ENCODE results near the gene TANGO6.
A peak's percentile ranks its signal among the peaks of the same experiment; 100 is the strongest.

The TANGO6 gene

DNA sequence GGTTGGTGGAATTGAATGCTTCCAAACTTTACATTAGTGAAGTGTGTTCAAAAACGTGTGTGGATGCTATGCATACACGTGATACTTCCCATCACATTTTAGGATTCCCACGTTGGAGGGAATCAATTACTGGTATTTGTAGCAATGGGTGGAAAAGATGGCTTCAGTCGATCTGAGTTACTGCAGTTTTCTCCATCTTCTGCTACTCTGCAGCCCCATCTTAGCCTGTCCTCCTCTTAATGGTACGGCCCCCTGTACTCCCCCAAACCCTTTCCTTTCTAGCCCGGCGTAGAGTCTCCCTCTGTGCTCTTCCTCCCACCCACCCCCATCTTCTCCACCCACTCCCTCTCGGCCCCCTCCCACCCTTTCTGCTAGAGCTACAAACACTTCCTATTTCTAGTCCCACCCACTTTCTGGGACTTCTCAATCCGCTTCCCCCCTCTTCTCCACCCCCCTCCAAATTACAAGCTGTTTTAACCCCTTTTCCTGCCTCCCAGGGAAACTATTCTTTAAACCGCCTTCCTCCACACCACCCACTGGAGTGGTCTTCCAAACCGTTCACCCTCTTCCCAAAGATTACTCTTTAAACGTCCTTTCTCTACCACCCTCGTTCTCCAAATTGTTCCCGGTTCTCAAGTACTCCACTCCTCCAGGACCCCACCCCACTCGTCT is 288.0 kb downstream of the TANGO6 start:
- TF ChIP-seq, protein P1, sequence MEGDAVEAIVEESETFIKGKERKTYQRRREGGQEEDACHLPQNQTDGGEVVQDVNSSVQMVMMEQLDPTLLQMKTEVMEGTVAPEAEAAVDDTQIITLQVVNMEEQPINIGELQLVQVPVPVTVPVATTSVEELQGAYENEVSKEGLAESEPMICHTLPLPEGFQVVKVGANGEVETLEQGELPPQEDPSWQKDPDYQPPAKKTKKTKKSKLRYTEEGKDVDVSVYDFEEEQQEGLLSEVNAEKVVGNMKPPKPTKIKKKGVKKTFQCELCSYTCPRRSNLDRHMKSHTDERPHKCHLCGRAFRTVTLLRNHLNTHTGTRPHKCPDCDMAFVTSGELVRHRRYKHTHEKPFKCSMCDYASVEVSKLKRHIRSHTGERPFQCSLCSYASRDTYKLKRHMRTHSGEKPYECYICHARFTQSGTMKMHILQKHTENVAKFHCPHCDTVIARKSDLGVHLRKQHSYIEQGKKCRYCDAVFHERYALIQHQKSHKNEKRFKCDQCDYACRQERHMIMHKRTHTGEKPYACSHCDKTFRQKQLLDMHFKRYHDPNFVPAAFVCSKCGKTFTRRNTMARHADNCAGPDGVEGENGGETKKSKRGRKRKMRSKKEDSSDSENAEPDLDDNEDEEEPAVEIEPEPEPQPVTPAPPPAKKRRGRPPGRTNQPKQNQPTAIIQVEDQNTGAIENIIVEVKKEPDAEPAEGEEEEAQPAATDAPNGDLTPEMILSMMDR (conservative IDR thresholded peaks at IDR 0.05; ENCODE audit: control insufficient read depth, insufficient read depth, low read depth, low read length): no peak
- H3K4me3 ChIP-seq (ENCODE audit: control insufficient read depth, low read depth, low read length): peak overlapping the region; percentile 95
- DNase-seq (ENCODE audit: low read depth): no peak

DNA sequence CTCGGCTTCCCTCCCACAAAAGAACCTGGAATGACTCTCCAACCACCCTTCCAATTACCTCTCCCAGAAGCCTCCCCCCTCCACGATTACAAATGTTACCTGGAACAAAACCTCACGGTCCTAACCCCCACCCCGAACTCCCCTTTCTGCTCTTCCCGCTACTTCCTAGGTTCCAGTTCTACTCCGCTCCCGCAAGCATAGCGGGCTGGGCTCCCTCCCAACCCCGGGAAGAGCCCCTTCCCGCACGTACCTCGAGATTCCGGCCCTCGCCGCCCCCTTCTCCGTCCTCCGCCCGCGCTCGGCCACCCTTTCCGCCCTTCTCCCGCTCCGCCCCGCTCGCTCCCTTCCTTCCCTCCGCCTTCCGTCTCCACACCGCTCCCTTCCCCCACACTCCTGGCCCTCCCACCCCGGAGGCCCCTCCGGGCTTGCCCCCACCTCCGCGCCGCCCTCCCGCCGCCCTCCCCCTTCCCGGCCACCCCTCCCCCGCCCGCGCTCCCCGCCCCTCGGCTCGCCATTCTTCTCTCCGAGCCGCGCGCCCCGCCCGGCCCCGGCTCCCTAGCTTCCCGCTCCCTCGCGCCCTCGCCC is 288.6 kb downstream of the TANGO6 start:
- TF ChIP-seq, protein P1 (conservative IDR thresholded peaks at IDR 0.05; ENCODE audit: control insufficient read depth, insufficient read depth, low read depth, low read length): no peak
- H3K4me3 ChIP-seq (ENCODE audit: control insufficient read depth, low read depth, low read length): peak overlapping the region; percentile 95
- DNase-seq (ENCODE audit: low read depth): peak; percentile 78

DNA sequence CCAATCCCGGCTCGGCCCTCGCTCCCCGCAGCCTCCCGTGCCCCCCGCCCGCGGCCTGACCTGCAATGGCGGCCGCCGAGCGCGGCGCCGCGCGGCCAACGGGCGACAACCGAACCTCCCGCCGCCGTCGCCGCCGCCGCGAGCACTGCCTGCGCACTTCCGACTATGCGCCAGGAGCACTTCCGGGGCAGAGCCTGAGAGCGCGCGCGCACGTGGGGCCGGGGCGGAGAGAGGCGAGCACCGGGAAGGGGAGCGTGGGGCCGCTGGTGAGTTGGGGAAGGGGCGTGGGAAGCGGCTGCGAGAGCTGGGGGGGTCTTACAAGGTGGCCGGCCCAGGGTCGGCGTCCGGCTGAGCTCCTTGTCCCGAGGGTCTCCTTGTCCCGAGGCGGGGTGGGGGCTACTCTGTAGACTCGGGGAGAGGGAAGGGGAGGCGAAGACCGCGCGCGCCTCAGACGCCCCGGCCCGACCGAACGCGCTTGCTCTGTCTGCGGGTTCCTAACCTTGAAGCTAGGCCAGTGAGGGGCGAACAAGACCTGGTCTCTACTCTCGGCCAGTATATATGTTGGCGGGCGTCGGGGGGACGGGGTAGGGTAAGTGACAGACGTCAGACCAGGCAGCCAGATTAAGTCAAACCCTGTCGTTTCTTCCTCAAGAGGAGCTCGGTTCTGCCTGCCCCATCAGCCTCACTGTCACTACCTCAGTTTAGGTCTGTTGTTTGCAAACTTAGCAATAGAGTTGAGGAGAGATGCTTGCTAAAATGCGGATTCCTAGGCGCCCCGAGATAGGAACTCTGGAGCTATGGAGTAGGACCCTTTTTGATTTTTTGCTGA is 289.3 kb downstream of the TANGO6 start, which contains the start of the genes CHTF8 and UTP4:
CHTF8 (minus strand) TSS at position 165 of the 829 bp plus-strand sequence. CDS start 11,130 bp downstream, outside the sequence.
UTP4 (plus strand) TSS at position 226 of the 829 bp plus-strand sequence. CDS start 811 bp downstream, outside the sequence.
- TF ChIP-seq, protein P1 (conservative IDR thresholded peaks at IDR 0.05; ENCODE audit: control insufficient read depth, insufficient read depth, low read depth, low read length): no peak
- H3K4me3 ChIP-seq (ENCODE audit: control insufficient read depth, low read depth, low read length): peak within 1 kb of the TSS; percentile 95
- DNase-seq (ENCODE audit: low read depth): peak; percentile 70

DNA sequence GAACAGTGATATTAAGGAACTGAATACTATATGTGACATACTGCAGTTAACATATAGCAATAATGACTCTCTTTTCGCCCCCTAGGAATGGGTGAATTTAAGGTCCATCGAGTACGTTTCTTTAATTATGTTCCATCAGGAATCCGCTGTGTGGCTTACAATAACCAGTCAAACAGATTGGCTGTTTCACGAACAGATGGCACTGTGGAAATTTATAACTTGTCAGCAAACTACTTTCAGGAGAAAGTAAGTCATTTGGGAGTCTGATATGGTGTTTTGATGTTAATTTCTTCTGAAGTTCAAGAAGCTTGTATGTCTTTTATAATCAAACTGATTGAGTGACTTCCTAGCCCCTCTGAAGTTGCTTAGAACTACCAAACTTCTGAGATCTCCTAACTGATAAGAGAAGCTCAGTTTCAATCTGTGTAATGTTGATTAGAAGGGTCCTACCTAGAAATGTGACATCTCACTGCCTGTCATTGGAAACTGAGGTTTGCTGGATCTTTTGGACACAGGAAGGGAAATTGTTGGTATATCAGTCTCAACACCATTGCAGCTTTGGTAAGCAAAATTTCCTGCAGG is 290.1 kb downstream of the TANGO6 start:
- H3K4me3 ChIP-seq (ENCODE audit: control insufficient read depth, low read depth, low read length): peak overlapping the region; percentile 90
- TF ChIP-seq, protein P1 (conservative IDR thresholded peaks at IDR 0.05; ENCODE audit: control insufficient read depth, insufficient read depth, low read depth, low read length): no peak
- no peak for DNase-seq (ENCODE audit: low read depth)
